ENCODE measurements around the gene NRXN2.

NRXN2 gene

GRCh38 chr11:64697663-64698375 is 25.2 kb downstream of the NRXN2 start:
- TF ChIP-seq CTCF (IDR thresholded peaks at IDR 0.05; ENCODE audit: low read length) (no peak), EZH2phosphoT487 (IDR thresholded peaks at IDR 0.05; ENCODE audit: low read length) (no peak), EZH2 (optimal IDR thresholded peaks at IDR 0.05; ENCODE audit: low read depth, low read length) (no peak)
- Histone ChIP-seq H3K9ac (ENCODE audit: low read length) (no peak overlapping the region), H3K27ac (ENCODE audit: low read length) (no peak overlapping the region), H3K36me3 (replicated peaks; ENCODE audit: insufficient read depth, low read length) (no peaks in the 10 kb centered on the region), H3K4me1 (ENCODE audit: low read length) (no peaks in the 10 kb centered on the region), H3K9me2 (replicated peaks; ENCODE audit: insufficient read depth, low read length) (no peaks in the 10 kb centered on the region), H3F3A (ENCODE audit: insufficient read depth, low read length) (no peaks in the 10 kb centered on the region), H3K9me3 (replicated peaks; ENCODE audit: insufficient read depth, low read length) (no peaks in the 10 kb centered on the region), H3K4me2 (ENCODE audit: low read depth, low read length) (no peak overlapping the region), H2AFZ (ENCODE audit: low read length) (no peak overlapping the region), H3K27me3 (replicated peaks; ENCODE audit: insufficient read depth, low read length) (peaks cover 86% of the 10 kb centered on the region), H3K4me3 (ENCODE audit: low read length) (no peak overlapping the region), H4K20me1 (ENCODE audit: insufficient read depth, low read length) (no peaks in the 10 kb centered on the region), H3K79me2 (ENCODE audit: low read length) (no peaks in the 10 kb centered on the region)
- DNase-seq = no peak

GRCh38 chr11:64696045-64696444 is 27.0 kb downstream of the NRXN2 start:
- Histone ChIP-seq H4K20me1 (ENCODE audit: insufficient read depth, low read length) (no peaks in the 10 kb centered on the region), H3K36me3 (replicated peaks; ENCODE audit: insufficient read depth, low read length) (no peaks in the 10 kb centered on the region), H3K4me2 (ENCODE audit: low read depth, low read length) (no peak overlapping the region), H3K4me3 (ENCODE audit: low read length) (no peak overlapping the region), H3K27ac (ENCODE audit: low read length) (no peak overlapping the region), H3K27me3 (replicated peaks; ENCODE audit: insufficient read depth, low read length) (peaks cover 97% of the 10 kb centered on the region), H2AFZ (ENCODE audit: low read length) (no peak overlapping the region), H3F3A (ENCODE audit: insufficient read depth, low read length) (no peaks in the 10 kb centered on the region), H3K9me2 (replicated peaks; ENCODE audit: insufficient read depth, low read length) (no peaks in the 10 kb centered on the region), H3K9me3 (replicated peaks; ENCODE audit: insufficient read depth, low read length) (no peaks in the 10 kb centered on the region), H3K9ac (ENCODE audit: low read length) (no peak overlapping the region), H3K79me2 (ENCODE audit: low read length) (no peaks in the 10 kb centered on the region), H3K4me1 (ENCODE audit: low read length) (no peaks in the 10 kb centered on the region)
- TF ChIP-seq CTCF (IDR thresholded peaks at IDR 0.05; ENCODE audit: low read length) (no peak), EZH2phosphoT487 (IDR thresholded peaks at IDR 0.05; ENCODE audit: low read length) (no peak), EZH2 (optimal IDR thresholded peaks at IDR 0.05; ENCODE audit: low read depth, low read length) (no peak)
- DNase-seq = no peak

GRCh38 chr11:64695548-64695947 is 27.4 kb downstream of the NRXN2 start:
- Histone ChIP-seq H3K4me2 (ENCODE audit: low read depth, low read length) (no peak overlapping the region), H3K79me2 (ENCODE audit: low read length) (no peaks in the 10 kb centered on the region), H3K9ac (ENCODE audit: low read length) (no peak overlapping the region), H3K9me3 (replicated peaks; ENCODE audit: insufficient read depth, low read length) (no peaks in the 10 kb centered on the region), H3F3A (ENCODE audit: insufficient read depth, low read length) (no peaks in the 10 kb centered on the region), H3K27ac (ENCODE audit: low read length) (no peak overlapping the region), H3K36me3 (replicated peaks; ENCODE audit: insufficient read depth, low read length) (no peaks in the 10 kb centered on the region), H3K4me1 (ENCODE audit: low read length) (no peaks in the 10 kb centered on the region), H3K4me3 (ENCODE audit: low read length) (no peak overlapping the region), H4K20me1 (ENCODE audit: insufficient read depth, low read length) (no peaks in the 10 kb centered on the region), H2AFZ (ENCODE audit: low read length) (no peak overlapping the region), H3K27me3 (replicated peaks; ENCODE audit: insufficient read depth, low read length) (peaks cover 97% of the 10 kb centered on the region), H3K9me2 (replicated peaks; ENCODE audit: insufficient read depth, low read length) (no peaks in the 10 kb centered on the region)
- no peak for DNase-seq
- TF ChIP-seq EZH2 (optimal IDR thresholded peaks at IDR 0.05; ENCODE audit: low read depth, low read length) (no peak), CTCF (IDR thresholded peaks at IDR 0.05; ENCODE audit: low read length) (no peak), EZH2phosphoT487 (IDR thresholded peaks at IDR 0.05; ENCODE audit: low read length) (no peak)

All from MM.1S (cell line).